IMR-90 (cell line): Measurements from ENCODE around the gene STK36.

Experiments
- BHLHE40 ChIP-seq: fragments of 150-350 bp; IDR thresholded peaks from 2 replicates; pipeline ENCODE4 v1.6.1; 2016; ENCODE audit warnings: mild to moderate bottlenecking, low read depth, low read length
- CEBPB ChIP-seq: IDR thresholded peaks from 2 replicates; pipeline ENCODE4 v1.6.1; 2012; ENCODE audit warnings: low read depth, low read length, improper control_type of control experiment
- CTCF ChIP-seq: conservative IDR thresholded peaks from 2 replicates; pipeline ENCODE4 v1.5.1; 2012; ENCODE audit warnings: mild to moderate bottlenecking, low read depth, low read length, improper control_type of control experiment
- FOS ChIP-seq: fragments of 150-350 bp; IDR thresholded peaks from 2 replicates; pipeline ENCODE4 v1.6.1; 2016; ENCODE audit warnings: low read depth, low read length
- POLR2A ChIP-seq: IDR thresholded peaks from 2 replicates; pipeline ENCODE4 v1.6.1; 2012; ENCODE audit warnings: mild to moderate bottlenecking, low read depth, low read length
- RAD21 ChIP-seq: IDR thresholded peaks from 2 replicates; pipeline ENCODE4 v1.6.1; 2012; ENCODE audit warnings: low read length, improper control_type of control experiment
- RFX5 ChIP-seq: IDR thresholded peaks from 2 replicates; pipeline ENCODE4 v1.8.0; 2012; ENCODE audit warnings: low read depth, mild to moderate bottlenecking, low read length, moderate library complexity
- USF2 ChIP-seq: fragments of 150-350 bp; IDR thresholded peaks from 2 replicates; pipeline ENCODE4 v1.6.1; 2017; ENCODE audit warnings: mild to moderate bottlenecking, antibody characterized with exemption, low read length, low read depth

GRCh38 chr2:218623366-218623705 is 48.5 kb upstream of the STK36 start:
- TF ChIP-seq CTCF (no peak), POLR2A (no peak), RFX5 (no peak), FOS (no peak), RAD21 (no peak), CEBPB (no peak), BHLHE40 (no peak), USF2 (no peak)
